GM18951 (cell line): ENCODE measurements around the gene CPNE2.
"Not testable (repeated sequence)": the region's sequence is repeated elsewhere in the genome, so short reads cannot be mapped to it uniquely, and the experiment has no call there.

Source experiments
- POLR2A ChIP-seq: IDR thresholded peaks from 4 replicates; pipeline ENCODE4 v1.6.1; 2011; ENCODE audit warnings: mild to moderate bottlenecking; ENCODE audit not compliant: insufficient read length, insufficient read depth; ENCODE audit errors: extremely low read depth
- in situ Hi-C: fragments of 300-500 bp; cut with MboI; formaldehyde crosslinking; loops from one replicate; pipeline ENCODE4 v1.12.0; 2022; ENCODE audit warnings: low sequenced_read_pairs, mixed read lengths, inconsistent platforms; ENCODE audit not compliant: unreplicated experiment

Gene CPNE2

DNA sequence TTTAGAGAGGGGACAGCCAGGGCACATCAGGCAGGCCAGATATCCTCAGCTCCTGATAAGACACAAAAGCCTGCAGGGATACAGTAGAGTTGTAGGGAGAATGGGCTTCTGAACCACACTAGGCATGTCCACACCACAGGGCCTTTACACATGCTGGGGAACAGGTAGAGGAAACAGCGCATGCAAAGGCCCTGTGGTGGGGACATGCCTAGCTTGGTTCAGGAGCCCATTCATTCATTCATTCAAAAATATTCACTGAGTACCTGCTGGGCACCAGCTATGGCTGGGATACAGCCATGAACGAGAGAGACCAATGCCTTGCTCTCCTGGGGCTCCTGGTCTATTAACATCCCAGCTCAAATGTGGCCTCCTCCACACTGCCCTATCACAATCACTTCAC, 4.4 kb downstream of the CPNE2 start:
- no peak for TF ChIP-seq POLR2A
- in situ Hi-C loops = loop anchor here (25.0 kb wide), 1 partner anchor 316 kb away; the partner anchor contains the start of gene CCL17

DNA sequence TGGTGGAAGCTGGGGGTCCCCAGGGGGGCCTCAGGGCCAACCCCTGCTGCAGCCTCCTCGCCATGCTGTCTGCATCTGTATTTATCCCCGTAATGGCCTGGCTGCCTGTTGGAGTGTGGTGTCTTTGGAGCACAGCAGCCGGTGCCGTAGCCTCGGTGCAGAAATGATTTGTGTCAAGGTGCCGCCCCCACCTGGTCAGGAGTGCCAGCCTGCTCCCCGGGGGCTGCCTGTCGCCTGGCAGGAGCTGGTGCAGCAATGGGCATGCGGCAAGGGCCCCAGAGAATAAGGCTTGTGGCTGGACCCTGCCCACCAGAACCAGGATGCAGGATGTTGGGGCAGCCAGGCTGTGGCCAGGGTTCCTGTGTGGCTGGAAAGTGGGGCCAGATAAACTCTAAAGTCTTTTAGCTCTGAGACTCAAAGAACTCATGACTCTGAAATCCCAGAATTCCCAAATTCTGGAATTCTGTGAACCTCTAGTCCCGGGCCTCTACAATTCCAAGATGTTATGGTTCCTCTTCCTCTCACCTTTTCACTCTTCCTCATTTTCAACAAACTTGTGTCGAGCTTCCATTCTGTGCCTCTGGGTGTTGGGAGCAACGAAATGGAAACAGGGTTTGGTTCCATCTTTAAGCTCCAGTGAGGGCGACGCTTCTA, 5.9 kb downstream of the CPNE2 start:
- in situ Hi-C loops = loop anchor here (25.0 kb wide), 1 partner anchor 314 kb away; the partner anchor contains the start of gene CCL17
- no peak for TF ChIP-seq POLR2A

DNA sequence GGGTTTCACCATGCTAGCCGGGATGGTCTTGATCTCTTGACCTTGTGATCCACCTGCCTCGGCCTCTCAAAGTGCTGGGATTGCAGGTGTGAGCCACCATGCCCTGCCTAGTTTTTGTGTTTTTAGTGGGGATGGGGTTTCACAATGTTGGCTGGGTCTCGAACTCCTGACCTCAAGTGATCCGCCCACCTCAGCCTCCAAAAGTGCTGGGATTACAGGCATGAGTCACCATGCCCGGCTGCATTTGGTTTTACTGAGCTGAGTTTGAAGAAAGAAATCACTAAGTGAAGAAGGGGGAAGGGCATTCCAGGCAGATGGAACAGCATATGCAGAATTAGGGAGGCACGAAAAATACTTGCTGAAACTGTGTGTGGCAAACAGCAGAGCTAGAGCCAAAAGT, 7.6 kb downstream of the CPNE2 start:
- in situ Hi-C loops = loop anchor here (25.0 kb wide), 1 partner anchor 312 kb away; the partner anchor contains the start of gene CCL17

DNA sequence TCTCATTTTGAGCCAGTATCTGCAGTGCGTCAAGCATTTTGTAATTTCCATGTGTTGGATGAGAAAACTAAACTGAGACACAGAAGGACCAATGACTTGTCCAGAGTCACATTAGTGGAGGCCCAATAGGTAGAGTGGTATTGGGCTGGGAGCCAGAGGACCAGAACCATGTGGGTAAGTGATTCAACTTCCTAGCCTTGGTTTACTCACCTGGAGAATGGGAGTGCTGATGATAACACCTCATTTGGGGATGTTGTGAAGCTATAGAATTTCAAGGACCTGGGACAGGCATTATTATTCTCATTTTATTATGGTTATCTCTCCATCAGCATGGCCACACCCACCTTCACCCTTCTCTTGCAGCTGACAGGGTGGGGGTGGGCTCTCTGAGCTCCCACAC, 8.1 kb downstream of the CPNE2 start:
- no peak for TF ChIP-seq POLR2A
- in situ Hi-C loops = no loop called here

DNA sequence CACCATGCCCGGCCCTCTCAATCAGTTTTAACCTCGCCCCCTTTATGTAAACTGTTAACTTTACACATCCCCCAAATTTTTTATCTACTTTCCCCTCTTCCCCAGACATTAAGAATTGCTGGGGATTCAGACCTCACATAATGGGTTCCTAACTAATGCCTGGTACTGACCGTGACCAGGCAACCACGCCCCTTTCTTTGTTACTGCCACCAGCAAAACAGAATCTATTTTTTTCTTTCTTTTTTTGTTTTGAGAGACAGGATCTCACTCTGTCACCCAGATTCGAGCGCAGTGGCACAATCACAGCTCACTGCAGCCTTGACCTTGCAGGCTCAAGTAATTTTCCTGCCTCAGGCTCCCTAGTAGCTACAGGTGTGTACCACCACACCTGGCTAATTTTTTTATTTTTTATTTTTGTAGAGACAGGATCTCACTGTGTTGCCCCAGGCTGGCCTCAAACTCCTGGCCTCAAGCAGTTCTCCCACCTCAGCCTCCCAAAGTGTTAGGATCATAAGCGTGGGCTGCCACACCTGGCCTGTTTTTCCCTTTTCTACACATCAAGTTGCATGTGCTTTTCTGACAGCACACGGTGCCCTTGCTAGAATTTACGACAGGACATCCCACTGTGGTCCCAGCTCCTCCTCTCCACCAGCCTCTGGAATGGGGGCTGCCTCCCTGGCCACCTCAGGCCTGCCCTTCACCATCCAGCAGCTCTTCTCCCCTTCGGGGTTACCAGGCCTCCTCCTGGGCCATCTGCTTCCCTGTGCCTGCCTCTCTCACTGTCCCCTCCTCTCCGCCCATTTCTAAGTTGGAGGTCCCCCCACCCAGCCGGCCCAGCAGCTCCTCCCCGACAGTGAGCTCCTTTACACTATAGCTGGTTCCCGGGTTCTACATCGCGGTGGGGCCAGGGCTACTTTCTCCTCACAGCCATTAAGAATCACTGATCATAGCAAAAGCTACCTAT, 10.8 kb downstream of the CPNE2 start:
- in situ Hi-C loops = no loop called here
- TF ChIP-seq POLR2A = no peak

DNA sequence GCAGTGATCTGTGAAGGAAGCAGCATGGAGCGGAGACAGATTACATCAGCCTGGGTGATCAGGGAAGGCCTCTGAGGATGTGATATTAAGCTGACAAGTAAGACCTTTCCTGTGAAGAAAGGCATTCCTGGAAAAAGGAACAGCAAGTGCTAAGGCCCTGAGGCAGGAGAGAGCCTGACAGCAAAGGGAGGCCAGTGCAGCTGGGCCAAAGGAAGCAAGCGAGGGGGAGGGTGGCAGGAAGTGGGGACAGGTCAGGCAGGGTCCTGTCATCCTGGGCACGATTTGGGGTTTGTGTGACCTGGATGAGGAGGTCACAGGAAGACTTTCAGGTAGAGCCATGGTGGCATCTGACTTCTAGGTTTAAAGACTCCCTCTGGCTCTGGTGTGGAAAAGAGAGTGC, 12.3 kb downstream of the CPNE2 start:
- in situ Hi-C loops = no loop called here
- no peak for TF ChIP-seq POLR2A

DNA sequence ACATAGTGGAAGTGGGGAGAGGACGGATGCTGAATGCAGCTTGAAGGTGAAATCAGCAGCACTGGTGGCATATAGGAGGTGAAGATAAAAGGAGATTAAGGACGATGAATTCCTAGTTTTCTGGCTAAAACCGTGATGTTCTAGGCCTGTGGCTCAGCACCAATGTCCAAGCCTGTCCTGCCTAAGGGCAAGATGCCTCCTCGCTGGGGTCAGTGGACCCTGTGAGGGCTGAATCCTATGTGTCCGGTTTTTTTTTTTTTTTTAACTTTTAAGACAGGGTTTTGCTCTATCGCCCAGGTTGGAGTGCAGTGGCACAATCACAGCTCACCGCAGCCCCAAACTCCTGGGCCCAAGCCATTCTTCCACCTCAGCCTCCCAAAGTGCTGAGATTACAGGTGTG, 12.8 kb downstream of the CPNE2 start:
- in situ Hi-C loops = no loop called here
- TF ChIP-seq POLR2A = no peak

DNA sequence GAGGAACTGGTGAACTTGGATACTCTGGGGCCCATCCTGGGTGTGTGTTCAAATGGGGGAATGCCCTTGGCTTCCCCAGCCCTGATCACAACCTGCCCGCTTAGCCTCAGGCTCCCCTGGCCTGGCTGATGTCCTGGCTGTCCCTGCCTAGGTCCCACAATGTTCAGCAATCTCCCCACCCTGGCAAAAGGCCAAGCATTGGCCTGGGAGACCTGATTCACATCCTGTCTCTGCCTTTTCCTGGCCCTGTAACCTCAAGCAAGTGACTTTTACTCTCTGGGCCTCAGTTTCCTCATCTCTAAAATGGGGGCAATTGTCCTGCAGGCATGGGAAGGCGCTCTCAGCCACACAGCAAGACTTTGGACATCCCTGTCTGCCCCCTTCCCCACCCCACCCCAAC, 14.4 kb downstream of the CPNE2 start:
- TF ChIP-seq POLR2A = no peak
- in situ Hi-C loops = no loop called here

DNA sequence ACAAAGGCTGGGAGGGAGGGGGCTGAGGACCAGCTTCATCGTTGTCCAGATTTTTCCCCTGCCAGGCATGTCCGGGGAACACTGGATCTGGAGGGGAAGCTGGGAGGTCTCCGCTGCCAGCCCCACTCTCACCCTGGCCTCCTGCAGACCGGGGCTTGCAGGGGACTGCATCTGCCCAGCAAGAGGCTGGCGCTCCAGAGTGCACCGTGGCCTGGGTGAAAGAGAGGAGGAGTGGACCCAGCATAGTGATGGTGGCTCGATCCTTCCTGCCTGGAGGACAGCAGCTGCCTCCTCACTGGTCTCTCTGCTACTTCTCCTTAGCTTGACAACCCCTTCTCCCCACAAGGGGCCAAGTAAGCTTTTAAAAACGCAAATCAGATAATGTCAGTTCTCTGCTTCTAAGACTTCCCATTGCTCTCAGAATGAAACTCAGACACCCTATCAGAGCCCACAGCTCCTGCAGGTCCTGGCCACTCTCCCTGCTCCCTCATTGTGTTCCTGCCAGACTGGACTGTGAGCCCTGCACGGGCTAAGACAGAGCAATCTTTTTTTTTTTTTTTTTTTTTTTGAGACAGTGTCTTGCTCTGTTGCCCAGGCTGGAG, 15.0 kb downstream of the CPNE2 start:
- no peak for TF ChIP-seq POLR2A
- in situ Hi-C loops = no loop called here

DNA sequence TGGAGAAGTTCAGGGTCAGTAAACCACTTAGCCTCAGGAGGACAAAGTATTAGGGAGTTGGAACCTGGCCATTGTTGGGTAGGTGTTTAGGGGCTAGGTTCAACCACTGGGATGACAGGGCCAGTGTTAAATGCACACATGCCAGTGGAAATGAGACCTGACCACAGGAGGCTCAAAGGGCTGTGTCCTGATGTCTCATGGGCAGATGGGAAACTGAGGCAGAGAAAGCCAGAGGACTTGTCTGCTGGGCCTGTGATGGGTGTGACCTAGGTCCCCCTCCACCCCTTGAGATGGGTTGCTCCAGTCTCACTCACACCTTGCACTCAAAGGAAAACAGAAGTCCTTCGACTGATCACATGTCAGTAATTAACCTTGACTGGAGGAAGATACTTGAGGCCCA, 16.0 kb downstream of the CPNE2 start:
- TF ChIP-seq POLR2A = no peak
- in situ Hi-C loops = no loop called here

DNA sequence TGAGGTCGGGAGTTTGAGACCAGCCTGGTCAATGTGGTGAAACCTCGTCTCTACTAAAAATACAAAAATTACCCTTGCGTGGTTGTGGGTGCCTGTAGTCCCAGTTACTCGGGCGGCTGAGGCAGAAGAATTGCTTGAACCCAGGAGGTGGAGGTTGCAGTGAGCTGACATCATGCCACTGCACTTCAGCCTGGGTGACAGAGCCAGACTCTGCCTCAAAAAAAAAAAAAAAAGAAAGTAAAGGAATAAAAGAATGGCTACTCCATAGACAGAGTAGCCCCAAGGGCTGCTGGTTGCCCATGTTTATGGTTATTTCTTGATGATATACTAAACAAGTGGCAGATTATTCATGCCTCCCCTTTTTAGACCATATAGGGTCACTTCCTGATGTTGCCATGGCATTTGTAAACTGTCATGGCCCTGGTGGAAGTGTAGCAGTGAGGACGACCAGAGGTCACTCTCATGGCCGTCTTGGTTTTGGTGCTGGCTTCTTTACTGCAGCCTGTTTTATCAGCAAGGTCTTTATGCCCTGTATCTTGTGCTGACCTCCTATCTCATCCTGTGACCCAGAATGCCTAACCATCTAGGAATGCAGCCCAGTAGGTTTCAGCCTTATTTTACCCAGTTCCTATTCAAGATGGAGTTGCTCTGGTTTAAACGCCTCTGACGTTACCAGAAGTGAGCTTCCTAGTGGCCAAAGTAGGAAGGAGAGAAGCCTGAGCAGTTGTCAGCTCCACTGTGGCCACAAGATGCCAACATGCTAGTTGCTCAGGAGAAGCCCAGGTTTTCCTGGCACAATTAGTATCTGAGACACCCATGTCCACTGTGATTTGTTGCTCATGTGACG, 17.1 kb downstream of the CPNE2 start:
- in situ Hi-C loops = not testable (repeated sequence)

DNA sequence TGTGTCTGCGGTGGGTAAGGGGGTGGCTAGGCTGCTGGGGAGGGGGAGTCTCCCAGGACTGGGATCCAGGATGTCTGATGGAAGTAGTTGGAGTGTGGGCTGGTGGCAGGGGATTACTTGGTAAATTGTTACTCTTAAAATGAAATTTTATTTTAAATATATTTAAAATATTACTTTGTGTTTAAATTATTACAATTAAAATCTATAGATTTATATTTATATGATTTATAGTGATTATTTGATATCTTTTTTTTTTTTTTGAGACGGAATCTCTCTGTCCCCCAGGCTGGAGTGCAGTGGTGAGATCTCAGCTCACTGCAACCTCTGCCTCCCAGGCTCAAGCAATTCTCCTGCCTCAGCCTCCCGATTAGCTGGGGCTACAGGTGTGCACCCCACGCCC, 18.6 kb downstream of the CPNE2 start:
- in situ Hi-C loops = no loop called here
- TF ChIP-seq POLR2A = no peak

DNA sequence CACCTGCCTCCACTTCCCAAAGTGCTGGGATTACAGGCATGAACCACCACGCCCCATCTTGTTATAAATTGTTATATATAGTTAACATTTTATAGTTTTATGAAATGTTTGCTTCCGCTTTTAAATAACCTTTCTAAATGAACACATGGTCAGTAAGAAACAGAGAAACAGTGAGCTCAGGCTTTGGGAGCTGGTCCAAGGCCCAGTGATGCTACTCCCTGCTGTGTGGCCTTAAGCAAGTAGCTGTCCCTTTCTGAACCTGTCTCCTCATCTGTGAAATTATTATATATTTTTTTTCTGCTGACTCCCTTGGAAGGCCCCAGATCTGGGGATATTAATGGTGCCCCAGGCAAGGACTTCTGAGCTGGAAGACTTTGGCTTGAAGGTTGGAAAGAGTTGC, 19.0 kb downstream of the CPNE2 start:
- in situ Hi-C loops = no loop called here
- TF ChIP-seq POLR2A = no peak
